Endothelial cell (in vitro differentiated cells): ENCODE data around the gene APRT. TPM values are rescaled to one million over a fixed set of nuclear protein-coding genes. Genes with fewer than 3 reads are reported as not detected.

Source experiments
- DNase-seq: peaks from one replicate; pipeline ENCODE4 v3.0.0; 2021; ENCODE audit warnings: low spot score
- H3K27ac Mint-ChIP-seq: one replicate; pipeline ENCODE4 v1.8.0; 2021; ENCODE audit warnings: mixed read lengths, inconsistent platforms; ENCODE audit not compliant: unreplicated experiment
- H3K27me3 Mint-ChIP-seq: one replicate; pipeline ENCODE4 v1.8.0; 2021; ENCODE audit warnings: mild to moderate bottlenecking, moderate library complexity, mixed read lengths, inconsistent platforms; ENCODE audit not compliant: unreplicated experiment
- H3K36me3 Mint-ChIP-seq: one replicate; pipeline ENCODE4 v1.8.0; 2021; ENCODE audit warnings: mild to moderate bottlenecking, low read depth, mixed read lengths, inconsistent platforms; ENCODE audit not compliant: unreplicated experiment
- H3K4me1 Mint-ChIP-seq: one replicate; pipeline ENCODE4 v1.8.0; 2021; ENCODE audit warnings: mild to moderate bottlenecking, mixed read lengths, inconsistent platforms; ENCODE audit not compliant: unreplicated experiment
- H3K4me3 Mint-ChIP-seq: one replicate; pipeline ENCODE4 v1.8.0; 2021; ENCODE audit warnings: mild to moderate bottlenecking, mixed read lengths, inconsistent platforms; ENCODE audit not compliant: unreplicated experiment
- H3K9me3 Mint-ChIP-seq: one replicate; pipeline ENCODE4 v1.8.0; 2021; ENCODE audit warnings: mixed read lengths, inconsistent platforms; ENCODE audit not compliant: unreplicated experiment
- total RNA-seq: library from RNA; stranded (reverse); fragmentation: NEBNext Ultra II Directional; extraction: Animal tissue kit (Norgen Biotek cat#: 25700); gene quantifications from one replicate; pipeline ENCODE4 v1.2.1, GENCODE V29; 2021; ENCODE audit not compliant: unreplicated experiment
- TF ChIP-seq, protein P1 (sequence below): fragments of 200-600 bp; sonication (generic); IDR thresholded peaks from one replicate; pipeline ENCODE4 v1.5.0; 2021; ENCODE audit warnings: antibody characterized with exemption; ENCODE audit not compliant: unreplicated experiment

The APRT gene
- total RNA-seq, 1 donor from 2014 or later, result 80.7 TPM

DNA sequence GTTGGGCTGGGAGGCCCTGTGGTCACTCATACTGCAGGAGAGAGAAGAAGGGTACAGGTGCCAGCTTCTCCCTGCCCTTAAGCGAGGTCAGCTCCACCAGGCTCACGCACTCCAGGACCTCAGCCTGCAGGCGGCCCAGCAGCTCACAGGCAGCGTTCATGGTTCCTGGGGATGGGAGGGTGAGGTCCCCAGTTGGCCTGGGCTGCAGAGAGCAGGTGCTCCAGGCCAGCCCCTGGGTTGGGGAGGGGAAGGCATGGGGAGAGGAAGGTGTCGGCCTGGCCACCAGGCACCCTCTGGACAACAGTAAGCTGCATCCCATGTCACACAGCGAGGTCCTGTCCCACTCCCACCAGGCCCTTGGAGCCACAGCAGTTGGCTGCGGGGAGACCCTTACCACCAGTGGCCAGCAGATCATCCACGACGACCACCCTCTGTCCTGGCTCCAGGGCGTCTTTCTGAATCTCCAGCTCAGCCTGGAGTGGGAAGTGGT is 2.0 kb downstream of the APRT start:
- Mint-ChIP-seq H3K36me3 (no peaks in the 10 kb centered on the region), H3K4me3 (no peak overlapping the region), H3K4me1 (no peaks in the 10 kb centered on the region), H3K27ac (no peak overlapping the region), H3K9me3 (no peaks in the 10 kb centered on the region), H3K27me3 (peaks cover 6% of the 10 kb centered on the region)
- no peak for DNase-seq
- TF ChIP-seq, protein P1, sequence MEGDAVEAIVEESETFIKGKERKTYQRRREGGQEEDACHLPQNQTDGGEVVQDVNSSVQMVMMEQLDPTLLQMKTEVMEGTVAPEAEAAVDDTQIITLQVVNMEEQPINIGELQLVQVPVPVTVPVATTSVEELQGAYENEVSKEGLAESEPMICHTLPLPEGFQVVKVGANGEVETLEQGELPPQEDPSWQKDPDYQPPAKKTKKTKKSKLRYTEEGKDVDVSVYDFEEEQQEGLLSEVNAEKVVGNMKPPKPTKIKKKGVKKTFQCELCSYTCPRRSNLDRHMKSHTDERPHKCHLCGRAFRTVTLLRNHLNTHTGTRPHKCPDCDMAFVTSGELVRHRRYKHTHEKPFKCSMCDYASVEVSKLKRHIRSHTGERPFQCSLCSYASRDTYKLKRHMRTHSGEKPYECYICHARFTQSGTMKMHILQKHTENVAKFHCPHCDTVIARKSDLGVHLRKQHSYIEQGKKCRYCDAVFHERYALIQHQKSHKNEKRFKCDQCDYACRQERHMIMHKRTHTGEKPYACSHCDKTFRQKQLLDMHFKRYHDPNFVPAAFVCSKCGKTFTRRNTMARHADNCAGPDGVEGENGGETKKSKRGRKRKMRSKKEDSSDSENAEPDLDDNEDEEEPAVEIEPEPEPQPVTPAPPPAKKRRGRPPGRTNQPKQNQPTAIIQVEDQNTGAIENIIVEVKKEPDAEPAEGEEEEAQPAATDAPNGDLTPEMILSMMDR, result no peak

DNA sequence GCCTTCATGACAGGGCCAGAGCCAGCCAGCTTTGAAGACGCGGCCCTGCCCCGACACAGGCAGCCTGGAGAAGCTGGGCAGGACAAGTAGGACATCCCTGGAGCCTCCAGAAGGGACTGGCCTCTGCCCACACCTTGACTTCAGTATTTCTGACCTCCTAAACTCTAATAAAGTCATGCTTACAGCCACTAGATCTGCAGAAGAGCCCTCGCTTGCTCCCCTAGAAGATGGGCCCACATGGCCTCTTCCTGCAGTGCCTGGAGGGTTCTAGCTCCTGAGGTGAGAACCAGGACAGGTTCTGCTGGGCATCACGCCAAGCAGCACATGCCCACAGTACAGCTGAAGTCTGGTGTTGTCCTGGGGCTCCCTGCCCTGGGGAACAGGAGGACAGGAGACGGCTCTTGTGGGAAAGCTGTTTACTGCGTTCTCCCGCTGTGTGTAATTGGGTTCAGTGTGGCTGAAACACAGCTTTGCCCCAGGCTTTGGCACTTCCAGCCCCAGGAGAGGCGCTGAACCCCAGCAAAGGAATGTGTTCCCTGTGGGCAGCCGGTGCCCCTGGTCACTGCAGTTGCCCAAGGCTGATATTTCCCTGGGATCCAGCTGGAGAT is 2.6 kb downstream of the APRT start:
- Mint-ChIP-seq H3K36me3 (no peaks in the 10 kb centered on the region), H3K9me3 (no peaks in the 10 kb centered on the region), H3K27me3 (peaks cover 8% of the 10 kb centered on the region), H3K4me3 (no peak overlapping the region), H3K27ac (no peak overlapping the region), H3K4me1 (no peaks in the 10 kb centered on the region)
- TF ChIP-seq, protein P1, result no peak
- no peak for DNase-seq

DNA sequence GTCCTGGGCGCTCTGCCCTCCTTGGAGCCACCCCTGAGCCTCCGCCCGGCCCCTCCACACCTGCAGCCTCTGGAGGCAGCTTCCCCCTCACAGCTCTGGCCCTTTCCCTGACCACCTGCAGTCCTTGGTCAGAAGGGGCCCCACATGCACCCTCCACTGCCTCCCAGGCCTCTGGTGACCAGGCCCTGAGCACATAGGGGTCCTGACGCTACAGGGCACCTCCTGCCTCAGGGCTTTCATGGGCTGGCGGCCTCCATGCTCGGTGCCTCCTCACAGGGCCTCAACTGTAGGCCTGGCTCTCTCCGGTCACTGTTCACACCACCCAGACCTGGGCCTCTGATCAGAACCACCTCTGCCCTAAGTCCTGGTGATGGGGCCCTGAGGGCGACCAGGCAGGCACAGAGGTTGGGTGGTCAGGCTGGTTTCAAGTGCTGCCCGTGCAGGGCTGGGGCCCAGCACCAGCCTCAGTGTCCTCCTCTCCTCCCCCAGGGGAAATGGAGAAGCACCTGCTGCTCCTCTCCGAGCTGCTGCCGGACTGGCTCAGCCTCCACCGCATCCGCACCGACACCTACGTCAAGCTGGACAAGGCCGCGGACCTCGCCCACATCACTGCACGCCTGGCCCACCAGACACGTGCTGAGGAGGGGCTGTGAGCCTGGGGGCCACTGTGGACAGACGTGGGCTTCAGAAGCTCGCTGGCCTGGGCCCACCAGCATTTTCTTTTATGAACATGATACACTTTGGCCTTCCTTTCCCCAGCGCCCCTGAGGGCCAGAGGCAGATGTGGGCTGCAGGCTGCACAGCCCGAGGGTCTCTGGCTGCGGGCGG is 3.9 kb downstream of the APRT start:
- no peaks in the 10 kb centered on the region for H3K4me1 Mint-ChIP-seq
- DNase-seq, result no peak
- peaks cover 10% of the 10 kb centered on the region for H3K27me3 Mint-ChIP-seq
- H3K36me3 Mint-ChIP-seq, result no peaks in the 10 kb centered on the region
- H3K27ac Mint-ChIP-seq, result no peak overlapping the region
- TF ChIP-seq, protein P1, result no peak
- H3K9me3 Mint-ChIP-seq, result no peaks in the 10 kb centered on the region
- no peak overlapping the region for H3K4me3 Mint-ChIP-seq

DNA sequence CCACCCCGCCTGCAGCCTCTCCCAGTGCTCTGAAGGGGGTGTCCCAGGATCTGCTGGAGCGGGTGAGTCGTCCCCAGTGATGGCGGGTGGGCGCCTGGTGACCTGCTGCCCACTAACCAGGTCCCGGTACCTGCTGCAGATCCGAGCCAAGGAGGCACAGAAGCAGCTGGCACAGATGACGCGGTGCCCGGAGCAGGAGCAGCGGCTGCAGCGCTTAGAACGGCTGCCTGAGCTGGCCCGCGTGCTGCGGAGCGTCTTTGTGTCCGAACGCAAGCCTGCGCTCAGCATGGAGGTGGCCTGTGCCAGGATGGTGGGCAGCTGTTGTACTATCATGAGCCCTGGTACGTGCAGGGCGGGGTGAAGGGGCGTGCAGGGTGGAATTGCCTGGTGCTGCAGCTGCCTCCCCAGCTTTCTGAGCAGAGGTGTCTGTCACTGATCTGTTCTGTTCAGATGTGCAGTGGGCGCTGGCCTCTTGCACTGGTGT is 4.5 kb downstream of the APRT start:
- DNase-seq, result no peak
- H3K27me3 Mint-ChIP-seq, result peaks cover 10% of the 10 kb centered on the region
- no peak overlapping the region for H3K4me3 Mint-ChIP-seq
- no peaks in the 10 kb centered on the region for H3K4me1 Mint-ChIP-seq
- no peak overlapping the region for H3K27ac Mint-ChIP-seq
- TF ChIP-seq, protein P1, result no peak
- H3K9me3 Mint-ChIP-seq, result no peaks in the 10 kb centered on the region
- no peaks in the 10 kb centered on the region for H3K36me3 Mint-ChIP-seq
